K562 (cell line): ENCODE data around the gene CSKMT. TPM values are rescaled to one million over a fixed set of nuclear protein-coding genes. Genes with fewer than 3 reads are reported as not detected.
"Not testable (repeated sequence)": the region's sequence is repeated elsewhere in the genome, so short reads cannot be mapped to it uniquely, and the experiment has no call there.

Source experiments
- ATAC-seq: fragments of 200-7000 bp; cut with Tn5 transposase; 3 replicates; pipeline ENCODE4 v1.9.1; 2020; ENCODE audit warnings: moderate library complexity
- BruUV-seq: library from RNA; stranded (reverse); fragments of 400-500 nt; replicated peaks from 2 replicates; lab custom pipeline; 2021; lab: Mats Ljungman, UMichigan
- CTCF ChIA-PET: fragments of 300-600 bp; formaldehyde crosslinking; extraction: SDS; loops from one replicate; lab custom pipeline; 2021; ENCODE audit warnings: low intra/inter-chr PET ratio; lab: Yijun Ruan, JAX
- POLR2A ChIA-PET: fragments of 300-600, 350-650 bp; sonication (Branson Sonifier 250); formaldehyde crosslinking; extraction: SDS; loops from one replicate; lab custom pipeline; 2021; ENCODE audit warnings: antibody characterized with exemption, inconsistent platforms; lab: Yijun Ruan, JAX
- DNase-seq, 4 experiments: peaks; one replicate each; pipeline versions ENCODE4 v3.0.0 to v3.0.0-alpha.2; 2011 to 2018; ENCODE audit warnings: low spot score in 3 of 4, mixed read lengths in 3 of 4; ENCODE audit errors: extremely low read depth in 1 of 4
- FAIRE-seq: peaks from 2 replicates; lab custom pipeline; 2011; peaks lifted over from hg19 to GRCh38; lab: Jason Lieb, UNC
- H2AFZ ChIP-seq: 2 replicates; pipeline ENCODE4 v1.6.0; 2011; ENCODE audit warnings: low read depth, low read length, control low read depth, inconsistent platforms
- H3K27ac ChIP-seq: fragments of 200-600 bp; 3 replicates; pipeline ENCODE4 v1.8.0; 2011; ENCODE audit warnings: low read depth, mild to moderate bottlenecking, control low read depth, inconsistent platforms, low read length, moderate library complexity, mixed read lengths; ENCODE audit errors: extremely low read depth
- H3K27me3 ChIP-seq, 2 experiments: fragments of 300-600 bp in 1 of 2; 2 replicates in 1 of 2; 3 replicates in 1 of 2; pipeline versions ENCODE4 v1.6.0 to v1.8.0; 2011; ENCODE audit warnings: inconsistent platforms in 2 of 2, low read length in 2 of 2, mild to moderate bottlenecking in 1 of 2, mixed read lengths in 1 of 2, moderate library complexity in 1 of 2; ENCODE audit not compliant: control insufficient read depth in 2 of 2, insufficient read depth in 2 of 2
- H3K36me3 ChIP-seq: fragments of 300-600 bp; 3 replicates; pipeline ENCODE4 v1.8.0; 2011; ENCODE audit warnings: mild to moderate bottlenecking, low read length, inconsistent platforms; ENCODE audit not compliant: control insufficient read depth, insufficient read depth
- H3K4me1 ChIP-seq, 2 experiments: fragments of 200-600 bp in 1 of 2; replicated peaks in 1 of 2; 2 replicates in 1 of 2; 3 replicates in 1 of 2; pipeline versions ENCODE4 v1.5.1 to v1.8.0; 2011; ENCODE audit warnings: inconsistent platforms in 2 of 2, low read length in 2 of 2, mild to moderate bottlenecking in 1 of 2, mixed read lengths in 1 of 2, moderate library complexity in 1 of 2; ENCODE audit not compliant: control insufficient read depth in 2 of 2, insufficient read depth in 2 of 2
- H3K4me2 ChIP-seq: 2 replicates; pipeline ENCODE4 v1.6.1; 2011; ENCODE audit warnings: low read length, control low read depth, inconsistent platforms, mixed read lengths; ENCODE audit not compliant: insufficient read depth
- H3K4me3 ChIP-seq: fragments of 200-600 bp; sonication (generic), shearing (Covaris generic); 2 replicates; pipeline ENCODE4 v1.5.1; 2016; ENCODE audit warnings: control low read depth, inconsistent platforms
- H3K79me2 ChIP-seq: fragments of 200-600 bp; 3 replicates; pipeline ENCODE4 v1.8.0; 2011; ENCODE audit warnings: low read length, inconsistent platforms; ENCODE audit not compliant: control insufficient read depth, insufficient read depth
- H3K9ac ChIP-seq, 2 experiments: 2 replicates each; pipeline versions ENCODE4 v1.6.0 to v1.6.1; 2011; ENCODE audit warnings: low read depth in 2 of 2, low read length in 2 of 2, control low read depth in 1 of 2, inconsistent platforms in 1 of 2, mild to moderate bottlenecking in 1 of 2, mixed read lengths in 1 of 2; ENCODE audit not compliant: insufficient read depth in 1 of 2
- H3K9me1 ChIP-seq: one replicate; pipeline ENCODE4 v1.6.0; 2011; ENCODE audit warnings: inconsistent platforms, mild to moderate bottlenecking, low read length, moderate library complexity; ENCODE audit not compliant: control insufficient read depth, insufficient read depth
- H3K9me3 ChIP-seq: replicated peaks from 2 replicates; pipeline ENCODE4 v1.5.1; 2011; ENCODE audit warnings: low read depth, low read length, inconsistent platforms; ENCODE audit not compliant: control insufficient read depth, insufficient read depth
- H4K20me1 ChIP-seq: replicated peaks from 2 replicates; pipeline ENCODE4 v1.6.1; 2011; ENCODE audit warnings: low read length, inconsistent platforms, mixed read lengths; ENCODE audit not compliant: control insufficient read depth, insufficient read depth
- C11orf30 ChIP-seq: fragments of 450-650 bp; IDR thresholded peaks from 2 replicates; pipeline ENCODE4 v1.6.1; 2016; ENCODE audit warnings: low read depth, mild to moderate bottlenecking
- HDAC1 ChIP-seq, 2 experiments: fragments of 450-650 bp; IDR thresholded peaks; 2 replicates each; pipeline ENCODE4 v1.6.1; 2016 to 2017; ENCODE audit warnings: inconsistent platforms in 1 of 2, mild to moderate bottlenecking in 1 of 2, moderate library complexity in 1 of 2
- KDM4B ChIP-seq, 2 experiments: fragments of 450-650 bp in 1 of 2; sonication (generic) in 1 of 2; IDR thresholded peaks; 2 replicates each; pipeline ENCODE4 v1.6.1; 2016 to 2017; ENCODE audit warnings: borderline replicate concordance in 2 of 2, antibody characterized with exemption in 1 of 2, low read depth in 1 of 2, mild to moderate bottlenecking in 1 of 2
- MAFG ChIP-seq: fragments of 450-650 bp; conservative IDR thresholded peaks from 2 replicates; pipeline ENCODE4 v1.6.1; 2016; ENCODE audit warnings: missing genetic modification characterization, missing compliant biosample characterization
- RAD21 ChIP-seq, 2 experiments: fragments of 250-450 bp in 1 of 2; fragments of 450-650 bp in 1 of 2; sonication (Bioruptor Pico) in 1 of 2; formaldehyde crosslinking in 1 of 2; IDR thresholded peaks in 1 of 2; conservative IDR thresholded peaks in 1 of 2; 2 replicates each; pipeline versions ENCODE4 v1.4.0 to v1.8.0; 2020 to 2022; ENCODE audit warnings: mild to moderate bottlenecking in 2 of 2, moderate library complexity in 1 of 2
- RBFOX2 ChIP-seq: fragments of 200-400 bp; formaldehyde crosslinking; IDR thresholded peaks from 2 replicates; pipeline ENCODE4 v1.6.1; 2017; ENCODE audit warnings: low read depth, mild to moderate bottlenecking, low read length, moderate library complexity
- SAP30 ChIP-seq: fragments of 200-600 bp; sonication (generic); IDR thresholded peaks from 2 replicates; pipeline ENCODE4 v1.6.1; 2012; ENCODE audit warnings: borderline replicate concordance, low read depth, mild to moderate bottlenecking, moderate library complexity, low read length, control low read depth, inconsistent platforms; ENCODE audit not compliant: insufficient read depth, poor library complexity, severe bottlenecking
- TGIF2 ChIP-seq: sonication (generic); formaldehyde crosslinking; IDR thresholded peaks from 2 replicates; pipeline ENCODE4 v1.8.1; 2022; ENCODE audit warnings: mild to moderate bottlenecking, missing genetic modification reagents, moderate library complexity
- ZBTB7A ChIP-seq: IDR thresholded peaks from 2 replicates; pipeline ENCODE4 v1.6.1; 2011; ENCODE audit warnings: low read depth, mild to moderate bottlenecking, low read length, moderate library complexity, borderline replicate concordance; ENCODE audit not compliant: control insufficient read depth
- ZNF316 ChIP-seq: fragments of 450-650 bp; IDR thresholded peaks from 2 replicates; pipeline ENCODE4 v1.6.1; 2016
- ZSCAN32 ChIP-seq: fragments of 450-650 bp; formaldehyde crosslinking; IDR thresholded peaks from 2 replicates; pipeline ENCODE4 v1.4.0; 2020; ENCODE audit warnings: mild to moderate bottlenecking, moderate library complexity
- WGBS: fragments of 100-300 bp; shearing (Covaris generic); methylation state at CpG from one replicate; pipeline ENCODE4 v1.1.6; 2016; ENCODE audit warnings: low coverage, mixed read lengths; ENCODE audit not compliant: insufficient coverage; ENCODE audit errors: missing lambda C conversion rate; 5-methylcytosine and 5-hydroxymethylcytosine counted together
- in situ Hi-C: fragments of 300-500 bp; cut with MboI; formaldehyde crosslinking; loops from 4 replicates; pipeline ENCODE4 v1.15.0; 2018; ENCODE audit warnings: inconsistent platforms, mixed read lengths
- intact Hi-C: fragments of 100-400 bp; cut with micrococcal nuclease; formaldehyde crosslinking; loops from 2 replicates; pipeline ENCODE4 v1.14.2; 2022
- polyA plus RNA-seq, 8 experiments: library from polyadenylated mRNA; depleted of rRNA in 4 of 8; stranded (reverse) in 5 of 8; unstranded in 3 of 8; fragments of >200 nt; fragmentation: Nextera tagmentation in 2 of 8; fragmentation: Illumina TruSeq in 1 of 8; extraction: Ambion mirVana in 2 of 8; extraction: Trizol in 1 of 8; gene quantifications; 2 replicates each; pipeline versions ENCODE4 v1.2.1 to v1.2.3, GENCODE V29; 2011 to 2014; ENCODE audit warnings: inconsistent platforms in 1 of 8, missing spikeins in 1 of 8
- total RNA-seq, 7 experiments: library from RNA; depleted of rRNA in 6 of 7; stranded (reverse); fragments of >200 nt in 6 of 7; fragmentation: Illumina TruSeq in 2 of 7; extraction: Trizol in 2 of 7; gene quantifications; 2 replicates each; pipeline versions ENCODE4 v1.2.1 to v1.2.3, GENCODE V29; 2011 to 2021; ENCODE audit warnings: low replicate concordance in 1 of 7
- TF ChIP-seq, protein P1 (sequence below), 2 experiments: fragments of 250-450 bp in 1 of 2; fragments of 450-650 bp in 1 of 2; sonication (Bioruptor Pico) in 1 of 2; IDR thresholded peaks; 2 replicates each; pipeline versions ENCODE4 v1.6.1 to v1.8.0; 2016 to 2021; ENCODE audit warnings: mild to moderate bottlenecking in 2 of 2, moderate library complexity in 2 of 2, missing compliant biosample characterization in 1 of 2, missing genetic modification characterization in 1 of 2
- TF ChIP-seq, protein P2 (sequence below): fragments of 450-650 bp; conservative IDR thresholded peaks from 2 replicates; pipeline ENCODE4 v1.6.1; 2016; ENCODE audit warnings: missing genetic modification characterization, low read depth, mild to moderate bottlenecking, missing compliant biosample characterization, moderate library complexity

The CSKMT gene
- total and polyA plus RNA-seq, 9 of the 15 experiments (the other 6 are each of a cell fraction or from before 2014, with no cell fraction given), result 10.3 to 108 (median 27.2) TPM

DNA sequence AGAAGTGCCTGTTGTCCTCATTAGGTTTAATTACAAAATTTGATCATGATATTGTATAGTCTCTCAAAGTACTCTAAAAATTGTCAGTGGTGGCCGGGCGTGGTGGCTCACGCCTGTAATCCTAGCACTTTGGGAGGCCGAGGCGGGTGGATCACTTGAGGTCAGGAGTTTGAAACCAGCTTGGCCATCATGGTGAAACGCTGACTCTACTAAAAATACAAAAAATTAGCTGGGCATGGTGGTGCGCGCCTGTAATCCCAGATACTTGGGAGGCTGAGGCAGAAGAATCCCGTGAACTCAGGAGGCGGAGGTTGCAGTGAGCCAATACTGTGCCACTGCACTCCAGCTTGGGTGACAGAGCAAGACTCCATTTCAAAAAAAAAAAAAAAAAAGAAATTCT lies 10.3 kb downstream of the CSKMT start:
- intact Hi-C loops, CTCF ChIA-PET, ATAC-seq, in situ Hi-C loops, H3K9me1 ChIP-seq, H3K27ac ChIP-seq, FAIRE-seq, DNase-seq, H3K9me3 ChIP-seq, H4K20me1 ChIP-seq, BruUV-seq, H3K4me3 ChIP-seq, H2AFZ ChIP-seq, H3K4me2 ChIP-seq, H3K9ac ChIP-seq, H3K27me3 ChIP-seq: not testable (repeated sequence)
- TF ChIP-seq ZNF316, result peak; percentile 71
- TF ChIP-seq C11orf30, result peak; percentile 58
- TF ChIP-seq MAFG (tag), result peak; percentile 47
- peaks cover 75% of the 10 kb centered on the region for H3K79me2 ChIP-seq
- WGBS, result 88% methylated on average over 10 of the region's 10 CpGs
- peaks cover 31 to 56% of the 10 kb centered on the region in 2 experiments; a peak in 4 of 5 replicates for H3K4me1 ChIP-seq
- POLR2A ChIA-PET, result interaction anchor here (1.0 to 5.4 kb wide), 7 partner anchors 10 to 166 kb away, joined by 3 to 57 read pairs (median 5); partner anchors contain the start of genes C11orf98, CSKMT and HNRNPUL2
- H3K36me3 ChIP-seq, result peaks cover 51% of the 10 kb centered on the region

DNA sequence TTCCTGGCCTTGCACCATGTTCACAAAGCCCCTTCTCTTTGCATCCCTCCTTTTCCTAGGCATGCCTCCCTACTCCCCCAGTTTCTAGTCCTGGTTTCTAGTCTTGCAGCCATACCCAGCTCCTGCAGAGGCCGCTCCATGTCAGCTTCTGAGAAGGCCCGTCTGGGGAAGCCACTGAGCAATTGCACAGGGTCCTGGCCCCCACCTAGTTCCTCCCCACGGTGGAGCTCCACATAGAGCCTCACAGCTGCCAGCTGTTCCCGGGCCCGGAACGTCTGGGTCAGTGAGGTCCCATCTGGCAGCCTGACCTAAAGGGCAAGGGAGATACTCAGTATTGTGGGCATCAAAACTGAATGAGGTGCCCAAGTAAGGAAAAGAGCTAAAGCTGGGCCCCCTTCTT lies 11.6 kb downstream of the CSKMT start:
- no peak for DNase-seq
- ChIA-PET POLR2A (interaction anchor here (0.6 to 5.4 kb wide), 15 partner anchors 8 to 243 kb away, joined by 3 to 57 read pairs (median 3); partner anchors contain the start of genes C11orf98, CSKMT, HNRNPUL2 and LRRN4CL), CTCF (no interaction called here)
- Histone ChIP-seq H3K27ac (no peak overlapping the region), H3K4me3 (no peak overlapping the region), H3K4me2 (peak overlapping the region; percentile 83; the same call in 1 of the 2 replicates), H3K79me2 (peaks cover 63% of the 10 kb centered on the region), H2AFZ (no peak overlapping the region), H4K20me1 (no peaks in the 10 kb centered on the region), H3K9ac (peak overlapping the region; percentile 77 to 85; a peak in 2 of 4 replicates), H3K9me1 (no peaks in the 10 kb centered on the region), H3K4me1 (peaks cover 37 to 56% of the 10 kb centered on the region in 2 experiments; a peak in 4 of 5 replicates), H3K27me3 (no peaks in the 10 kb centered on the region), H3K36me3 (peaks cover 51% of the 10 kb centered on the region), H3K9me3 (no peaks in the 10 kb centered on the region)
- intact Hi-C loops, result no loop called here
- ATAC-seq, result no peak
- no TSS peak for BruUV-seq
- WGBS, result 44% methylated on average over 6 of the region's 6 CpGs
- FAIRE-seq, result no peak
- in situ Hi-C loops, result no loop called here
- TF ChIP-seq HDAC1 (IDR thresholded peaks at IDR 0.05) (no peak), ZBTB7A (peak; percentile 67; the same call in 1 of the 2 replicates), ZSCAN32 (CRISPR knock-in tag) (no peak), TGIF2 (CRISPR knock-in tag) (no peak), SAP30 (no peak), KDM4B (IDR thresholded peaks at IDR 0.05; ENCODE audit: borderline replicate concordance in 2 of 2, low read depth in 1 of 2) (no peak), RAD21 (CRISPR knock-in tag; conservative IDR thresholded peaks at IDR 0.05 in 1 of 2, IDR thresholded peaks at IDR 0.05 in 1 of 2) (peak in 1 of 2 experiments; percentile 22; a peak in 1 of 4 replicates), RBFOX2 (peak; percentile 31; the same call in 1 of the 2 replicates)
- TF ChIP-seq, protein P1, sequence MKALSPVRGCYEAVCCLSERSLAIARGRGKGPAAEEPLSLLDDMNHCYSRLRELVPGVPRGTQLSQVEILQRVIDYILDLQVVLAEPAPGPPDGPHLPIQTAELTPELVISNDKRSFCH (CRISPR knock-in tag; IDR thresholded peaks at IDR 0.05), result no peak
- TF ChIP-seq, protein P1 (tag; IDR thresholded peaks at IDR 0.05), result no peak
- TF ChIP-seq, protein P2, sequence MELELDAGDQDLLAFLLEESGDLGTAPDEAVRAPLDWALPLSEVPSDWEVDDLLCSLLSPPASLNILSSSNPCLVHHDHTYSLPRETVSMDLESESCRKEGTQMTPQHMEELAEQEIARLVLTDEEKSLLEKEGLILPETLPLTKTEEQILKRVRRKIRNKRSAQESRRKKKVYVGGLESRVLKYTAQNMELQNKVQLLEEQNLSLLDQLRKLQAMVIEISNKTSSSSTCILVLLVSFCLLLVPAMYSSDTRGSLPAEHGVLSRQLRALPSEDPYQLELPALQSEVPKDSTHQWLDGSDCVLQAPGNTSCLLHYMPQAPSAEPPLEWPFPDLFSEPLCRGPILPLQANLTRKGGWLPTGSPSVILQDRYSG, result no peak
